Uterus (tissue), 4 donors: ENCODE measurements around the gene CRMP1. TPM values are rescaled to one million over a fixed set of nuclear protein-coding genes. Genes with fewer than 3 reads are reported as not detected.

Source experiments
- DNase-seq, 2 donors: peaks; one replicate each; pipeline ENCODE4 v3.0.0-alpha.2; 2019 to 2020
- H3K27ac ChIP-seq, 2 donors: fragments of 200-600 bp; sonication (generic); 1 replicate in 1 of 2; 2 replicates in 1 of 2; pipeline ENCODE4 v1.5.1; 2016 to 2018
- H3K27me3 ChIP-seq, 2 donors: fragments of 200-600 bp; sonication (generic); one replicate each; pipeline ENCODE4 v1.5.1; 2018 to 2019; ENCODE audit warnings: control low read depth in 1 of 2
- H3K36me3 ChIP-seq, 2 donors: fragments of 200-600 bp; sonication (generic); one replicate each; pipeline ENCODE4 v1.5.1; 2019; ENCODE audit warnings: control low read depth in 1 of 2
- H3K4me1 ChIP-seq, 2 donors: fragments of 200-600 bp; sonication (generic); one replicate each; pipeline ENCODE4 v1.5.1; 2018 to 2019; ENCODE audit warnings: control low read depth in 1 of 2
- H3K4me3 ChIP-seq, 2 donors: fragments of 200-600 bp; sonication (generic); 1 replicate in 1 of 2; 2 replicates in 1 of 2; pipeline ENCODE4 v1.5.1; 2018 to 2019; ENCODE audit warnings: mild to moderate bottlenecking in 1 of 2
- H3K9me3 ChIP-seq, 2 donors: fragments of 200-600 bp; sonication (generic); one replicate each; pipeline ENCODE4 v1.5.1; 2019; ENCODE audit warnings: control low read depth in 1 of 2
- CTCF ChIP-seq, 4 experiments: fragments of 200-600 bp in 2 of 4; fragments of 450-650 bp in 2 of 4; sonication (generic) in 2 of 4; IDR thresholded peaks; one replicate each; pipeline ENCODE4 v1.5.1; 2016 to 2019; ENCODE audit warnings: antibody characterized with exemption in 4 of 4, mild to moderate bottlenecking in 2 of 4, moderate library complexity in 1 of 4
- POLR2A ChIP-seq, 2 donors: fragments of 450-650 bp; IDR thresholded peaks; one replicate each; pipeline ENCODE4 v1.6.1; 2016; ENCODE audit warnings: antibody characterized with exemption in 2 of 2, mild to moderate bottlenecking in 1 of 2, moderate library complexity in 1 of 2
- intact Hi-C: fragments of 100-400 bp; cut with DNase I; formaldehyde crosslinking; loops from one replicate; pipeline ENCODE4 v1.15.1; 2023; ENCODE audit warnings: low total_unique reads
- total RNA-seq, 4 donors: library from RNA; depleted of rRNA in 3 of 4; stranded (reverse); fragments of >200 nt in 3 of 4; gene quantifications; one replicate each; pipeline versions ENCODE4 v1.1.0 to v1.2.4, GENCODE V29; 2014 to 2023
- donor health status: DM: yes; HTN: yes; CAD: no.

The CRMP1 gene
- total RNA-seq, 4 donors from 2014 or later, result 0.59 to 42.8 (median 2.3) TPM

- no peaks in the 10 kb centered on the region for H3K4me1 ChIP-seq
- DNase-seq, result no peak
- intact Hi-C loops, result no loop called here
- no peaks in the 10 kb centered on the region for H3K36me3 ChIP-seq
- no peak overlapping the region for H3K4me3 ChIP-seq
- H3K27ac ChIP-seq, result no peak overlapping the region
- H3K9me3 ChIP-seq, result no peaks in the 10 kb centered on the region
- H3K27me3 ChIP-seq, result no peaks in the 10 kb centered on the region
- no peak for TF ChIP-seq POLR2A (IDR thresholded peaks at IDR 0.05)
- no peak for TF ChIP-seq CTCF (IDR thresholded peaks at IDR 0.05)
Measured at GRCh38 chr4:5797866-5798265, 95.0 kb downstream of the CRMP1 start.

- intact Hi-C loops, result no loop called here
- no peak for DNase-seq
- no peaks in the 10 kb centered on the region for H3K36me3 ChIP-seq
Measured at GRCh38 chr4:5796976-5797375, 95.9 kb downstream of the CRMP1 start.

GRCh38 chr4:5795580-5795979, 97.3 kb downstream of the CRMP1 start:
- Histone ChIP-seq H3K4me1 (no peaks in the 10 kb centered on the region), H3K27ac (no peak overlapping the region), H3K27me3 (no peaks in the 10 kb centered on the region), H3K4me3 (no peak overlapping the region), H3K36me3 (no peaks in the 10 kb centered on the region), H3K9me3 (no peaks in the 10 kb centered on the region)
- TF ChIP-seq POLR2A (IDR thresholded peaks at IDR 0.05) (no peak), CTCF (IDR thresholded peaks at IDR 0.05) (no peak)
- intact Hi-C loops, result no loop called here
- no peak for DNase-seq

More at GRCh38 chr4:5796976-5797375, 95.9 kb downstream of the CRMP1 start:
- H3K4me3 ChIP-seq, result no peak overlapping the region
- TF ChIP-seq POLR2A (IDR thresholded peaks at IDR 0.05), result no peak
- no peak for TF ChIP-seq CTCF (IDR thresholded peaks at IDR 0.05)
- no peaks in the 10 kb centered on the region for H3K27me3 ChIP-seq
- no peaks in the 10 kb centered on the region for H3K4me1 ChIP-seq
- H3K27ac ChIP-seq, result no peak overlapping the region
- H3K9me3 ChIP-seq, result no peaks in the 10 kb centered on the region

- H3K4me3 ChIP-seq, result no peak overlapping the region
- no peaks in the 10 kb centered on the region for H3K36me3 ChIP-seq
- no peaks in the 10 kb centered on the region for H3K4me1 ChIP-seq
- no peak overlapping the region for H3K27ac ChIP-seq
- intact Hi-C loops, result no loop called here
- no peak for DNase-seq
- H3K9me3 ChIP-seq, result no peaks in the 10 kb centered on the region
- TF ChIP-seq POLR2A (IDR thresholded peaks at IDR 0.05) (no peak), CTCF (IDR thresholded peaks at IDR 0.05) (no peak)
- no peaks in the 10 kb centered on the region for H3K27me3 ChIP-seq
Measured at GRCh38 chr4:5793514-5793913, 99.4 kb downstream of the CRMP1 start.

- DNase-seq, result no peak
- H3K27ac ChIP-seq, result no peak overlapping the region
- H3K27me3 ChIP-seq, result no peaks in the 10 kb centered on the region
- H3K4me3 ChIP-seq, result no peak overlapping the region
- TF ChIP-seq POLR2A (IDR thresholded peaks at IDR 0.05) (no peak), CTCF (IDR thresholded peaks at IDR 0.05) (no peak)
- no peaks in the 10 kb centered on the region for H3K9me3 ChIP-seq
- no peaks in the 10 kb centered on the region for H3K36me3 ChIP-seq
- intact Hi-C loops, result no loop called here
- H3K4me1 ChIP-seq, result no peaks in the 10 kb centered on the region
Measured at GRCh38 chr4:5791654-5792053, 101.2 kb downstream of the CRMP1 start.
